GM21423 (cell line): ENCODE data around the gene MAML1.
"Not testable (repeated sequence)": the region's sequence is repeated elsewhere in the genome, so short reads cannot be mapped to it uniquely, and the experiment has no call there.

Experiments
- ATAC-seq: cut with Tn5 transposase; IDR thresholded peaks from one replicate; pipeline ENCODE4 v1.9.1; 2021; ENCODE audit warnings: mild to moderate bottlenecking, moderate library complexity; ENCODE audit not compliant: unreplicated experiment

The MAML1 gene

DNA sequence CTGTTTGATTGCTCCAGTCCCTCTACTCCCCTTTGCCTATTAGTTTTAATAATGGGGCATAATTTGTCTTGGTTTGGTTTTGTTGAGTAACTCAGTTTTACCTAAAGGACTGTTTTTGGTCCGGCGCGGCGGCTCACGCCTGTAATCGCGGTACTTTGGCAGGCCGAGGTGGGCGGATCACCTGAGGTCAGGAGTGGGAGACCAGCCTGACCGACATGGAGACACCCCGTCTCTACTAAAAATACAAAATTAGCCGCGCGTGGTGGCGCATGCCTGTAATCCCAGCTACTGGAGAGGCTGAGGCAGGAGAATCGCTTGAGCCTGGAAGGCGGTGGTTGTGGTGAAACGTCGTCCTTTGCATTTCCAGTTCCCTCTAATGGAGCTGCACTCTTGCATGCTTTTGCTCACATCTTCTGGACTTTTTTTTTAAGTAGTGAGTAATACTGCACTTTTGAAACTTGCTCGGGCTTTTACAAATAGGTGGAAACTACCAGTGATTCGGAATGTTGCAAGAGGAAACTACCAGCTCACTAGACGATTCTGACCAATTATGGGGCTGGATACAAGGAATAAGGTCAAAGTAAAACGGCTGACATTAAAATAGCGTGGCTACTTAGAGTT lies 721 bp upstream of the MAML1 start:
- peak; percentile 16 for ATAC-seq

DNA sequence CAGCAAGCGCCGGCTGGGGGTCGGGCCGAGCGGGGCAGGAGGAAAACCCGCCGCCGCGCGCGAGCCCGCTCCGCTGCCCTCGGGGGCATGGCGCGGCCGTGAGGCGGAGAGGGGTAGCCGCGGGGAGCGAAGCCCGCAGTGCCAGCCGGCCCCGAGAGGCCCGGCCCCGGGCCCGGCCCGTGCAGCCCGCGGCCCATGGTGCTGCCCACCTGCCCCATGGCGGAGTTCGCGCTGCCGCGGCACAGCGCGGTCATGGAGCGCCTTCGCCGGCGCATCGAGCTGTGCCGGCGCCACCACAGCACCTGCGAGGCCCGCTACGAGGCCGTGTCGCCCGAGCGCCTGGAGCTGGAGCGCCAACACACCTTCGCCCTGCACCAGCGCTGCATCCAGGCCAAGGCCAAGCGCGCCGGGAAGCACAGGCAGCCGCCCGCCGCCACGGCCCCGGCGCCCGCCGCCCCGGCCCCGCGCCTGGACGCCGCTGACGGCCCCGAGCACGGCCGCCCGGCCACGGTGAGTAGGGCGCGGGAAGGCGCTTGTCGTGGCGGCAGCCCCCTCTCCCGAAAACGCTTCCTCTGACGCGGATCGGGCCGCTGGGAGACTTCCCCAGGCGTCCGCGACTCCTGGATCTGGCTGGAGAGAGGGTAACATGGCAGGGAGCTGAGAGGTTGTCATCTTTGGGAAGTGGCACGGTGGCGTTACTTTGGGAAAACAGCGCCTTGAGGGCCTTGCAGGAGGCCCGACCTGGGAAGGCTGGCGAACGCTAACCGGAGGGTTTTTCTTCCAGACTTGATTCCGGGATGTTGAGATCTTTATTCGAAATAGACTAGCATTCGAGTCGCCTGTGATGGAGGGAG lies 523 bp downstream of the MAML1 start:
- ATAC-seq, result peak; percentile 26

DNA sequence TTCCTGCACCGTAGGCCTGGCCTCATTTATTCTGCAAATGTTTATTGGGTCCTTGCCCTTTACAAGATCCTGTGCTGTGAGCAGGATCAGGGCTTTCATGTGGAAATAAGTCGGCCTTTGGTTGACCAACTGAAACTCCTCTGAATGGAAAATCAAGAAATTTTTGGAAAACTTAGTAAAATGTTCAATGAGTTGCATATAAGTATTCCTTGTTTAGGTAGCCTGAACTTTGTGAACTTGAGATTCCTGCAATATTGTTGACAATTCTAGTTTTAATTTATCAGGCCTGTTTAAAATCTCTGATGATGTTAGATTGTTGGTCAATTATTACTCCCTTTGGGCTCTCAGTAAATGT lies 1.1 kb downstream of the MAML1 start:
- no peak for ATAC-seq

DNA sequence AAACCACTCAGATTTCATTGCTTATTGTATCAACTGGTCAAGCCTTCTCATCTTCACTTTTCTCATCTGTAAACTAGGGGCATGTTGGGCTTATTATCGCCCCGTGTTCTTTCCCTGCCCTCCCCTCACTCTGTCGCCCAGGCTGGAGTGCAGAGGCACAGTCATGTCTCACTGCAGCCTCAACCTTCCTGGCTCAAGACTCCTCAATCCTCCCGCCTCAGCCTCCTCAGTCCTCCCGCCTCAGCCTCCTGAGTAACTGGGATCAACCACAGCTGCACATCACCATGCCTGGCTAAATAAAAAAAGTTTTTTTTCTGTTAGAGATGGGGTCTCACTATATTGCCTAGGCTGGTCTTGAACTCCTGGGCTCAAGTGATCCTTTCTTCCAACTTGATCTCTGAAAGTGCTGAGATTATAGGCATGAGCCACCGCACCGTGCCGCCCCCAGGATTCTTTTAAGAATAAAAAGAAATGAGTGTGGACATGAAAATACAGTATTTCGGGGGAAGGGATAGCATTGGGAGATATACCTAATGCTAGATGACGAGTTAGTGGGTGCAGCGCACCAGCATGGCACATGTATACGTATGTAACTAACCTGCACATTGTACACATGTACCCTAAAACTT lies 2.0 kb downstream of the MAML1 start:
- ATAC-seq, result no peak

DNA sequence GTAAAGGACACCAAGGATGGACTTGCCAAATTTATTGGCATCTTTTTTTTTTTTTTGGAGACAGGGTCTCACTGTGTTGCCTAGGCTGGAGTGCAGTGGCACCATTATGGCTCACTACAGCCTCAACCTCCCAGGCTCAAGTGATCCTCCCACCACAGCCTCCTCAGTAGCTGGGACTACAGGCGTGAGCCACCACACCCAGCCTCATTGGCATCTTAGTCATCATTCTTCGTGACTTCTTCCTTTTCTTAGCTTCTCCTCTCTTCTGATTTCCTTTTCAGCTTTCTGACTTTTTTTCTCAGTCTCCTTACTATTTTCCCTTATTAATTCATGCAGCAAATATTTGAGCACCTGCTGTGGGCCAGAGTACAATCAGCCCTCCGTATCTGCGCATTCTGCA lies 6.1 kb downstream of the MAML1 start:
- ATAC-seq, result no peak

DNA sequence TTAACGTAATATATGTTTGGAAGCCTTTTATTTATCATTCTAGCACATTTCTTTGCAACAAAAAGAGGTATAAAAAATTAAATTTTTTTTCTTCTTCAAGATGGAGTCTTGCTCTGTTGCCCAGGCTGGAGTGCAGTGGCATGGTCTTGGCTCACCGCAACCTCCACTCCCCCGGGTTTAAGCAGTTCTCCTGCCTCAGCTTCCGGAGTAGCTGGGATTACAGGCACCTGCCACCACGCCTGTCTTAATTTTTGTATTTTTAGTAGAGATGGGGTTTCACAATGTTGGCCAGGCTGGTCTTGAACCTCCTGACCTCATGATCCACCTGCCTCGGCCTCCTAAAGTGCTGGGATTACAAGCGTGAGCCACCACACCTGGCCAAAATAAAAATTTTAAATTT lies 11.5 kb downstream of the MAML1 start:
- ATAC-seq, result not testable (repeated sequence)

DNA sequence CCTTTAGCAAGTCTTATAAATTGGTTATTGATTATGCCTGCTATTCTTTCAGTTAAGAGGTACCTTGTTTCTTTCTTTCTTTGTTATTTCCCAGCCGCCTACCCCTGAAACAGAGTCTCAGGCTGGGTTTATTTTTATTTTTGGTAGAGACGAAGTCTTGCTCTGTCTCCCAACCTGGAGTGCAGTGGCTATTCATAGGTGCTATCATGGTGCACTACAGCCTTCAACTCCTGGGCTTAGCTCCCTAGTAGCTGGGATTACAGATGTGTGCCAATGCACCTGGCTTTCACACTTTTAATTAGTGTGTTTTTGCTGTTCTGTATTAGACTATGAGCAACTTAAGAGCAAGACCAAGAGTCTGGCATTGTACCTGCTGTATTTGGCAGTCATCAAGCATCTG lies 14.2 kb downstream of the MAML1 start:
- ATAC-seq, result no peak

DNA sequence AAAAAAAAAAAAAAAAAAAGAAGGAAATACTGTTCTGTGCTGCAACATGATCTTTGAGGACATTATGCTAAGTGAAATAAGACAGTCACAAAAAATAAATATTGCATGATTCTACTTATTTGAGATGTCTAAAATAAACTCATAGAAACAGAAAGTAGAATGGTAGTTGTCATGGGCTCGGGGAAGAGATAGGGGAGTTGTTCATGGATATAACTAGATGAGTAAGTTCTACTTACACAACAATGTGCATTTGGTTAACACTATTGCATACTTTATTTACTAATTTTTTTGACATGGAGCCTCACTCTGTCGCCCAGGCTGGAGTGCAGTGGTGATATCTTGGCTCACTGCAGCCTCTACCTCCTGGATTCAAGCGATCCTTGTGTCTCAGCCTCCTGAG lies 15.2 kb downstream of the MAML1 start:
- no peak for ATAC-seq

DNA sequence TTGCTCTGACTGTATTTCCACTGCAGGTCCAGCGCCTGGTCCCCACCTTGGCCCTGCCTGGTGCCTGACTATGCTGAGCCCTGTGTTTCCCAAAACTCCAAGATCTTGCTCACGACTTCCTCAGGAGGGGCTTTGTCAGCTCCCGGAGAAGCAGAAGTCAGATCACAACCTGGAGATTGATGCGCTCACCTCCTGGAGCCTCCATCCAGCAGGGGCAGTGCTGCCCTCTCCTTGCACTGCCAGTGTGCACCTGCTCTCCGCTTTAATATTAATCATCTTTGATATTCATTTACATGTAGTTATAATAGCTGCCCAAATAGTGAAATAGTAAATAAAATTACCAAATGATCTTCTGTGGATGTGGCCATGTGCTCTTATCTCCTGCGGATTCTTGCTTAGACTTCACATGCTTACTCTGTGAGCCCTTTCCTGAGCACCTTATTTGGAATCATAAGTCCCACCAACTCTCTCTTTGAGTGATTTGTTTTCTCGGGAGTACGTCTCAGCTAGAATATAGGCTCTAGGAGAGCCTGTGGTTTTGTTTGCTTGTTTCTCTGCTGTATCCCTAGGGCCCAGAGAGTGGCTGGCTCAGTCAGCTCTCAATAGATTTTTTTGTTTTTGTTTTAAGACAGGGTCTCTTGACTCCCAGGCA lies 17.4 kb downstream of the MAML1 start:
- no peak for ATAC-seq

DNA sequence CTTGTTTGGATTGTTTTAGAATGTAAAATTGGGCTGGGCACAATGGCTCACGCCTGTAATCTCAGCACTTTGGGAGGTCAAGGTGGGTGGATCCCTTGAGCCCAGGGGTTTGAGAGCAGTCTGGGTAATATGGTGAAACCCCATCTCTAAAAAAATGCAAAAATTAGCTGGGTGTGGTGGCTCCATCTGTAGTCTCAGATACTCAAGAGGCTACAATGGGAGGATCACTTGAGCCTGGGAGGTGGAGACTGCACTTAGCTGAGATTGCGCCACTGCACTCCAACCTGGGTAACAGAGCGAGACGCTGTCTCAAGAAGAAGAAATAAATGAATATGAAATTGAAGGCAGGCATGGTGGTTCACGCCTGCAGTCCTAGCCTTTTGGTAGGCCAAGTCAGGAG lies 21.3 kb downstream of the MAML1 start:
- no peak for ATAC-seq

DNA sequence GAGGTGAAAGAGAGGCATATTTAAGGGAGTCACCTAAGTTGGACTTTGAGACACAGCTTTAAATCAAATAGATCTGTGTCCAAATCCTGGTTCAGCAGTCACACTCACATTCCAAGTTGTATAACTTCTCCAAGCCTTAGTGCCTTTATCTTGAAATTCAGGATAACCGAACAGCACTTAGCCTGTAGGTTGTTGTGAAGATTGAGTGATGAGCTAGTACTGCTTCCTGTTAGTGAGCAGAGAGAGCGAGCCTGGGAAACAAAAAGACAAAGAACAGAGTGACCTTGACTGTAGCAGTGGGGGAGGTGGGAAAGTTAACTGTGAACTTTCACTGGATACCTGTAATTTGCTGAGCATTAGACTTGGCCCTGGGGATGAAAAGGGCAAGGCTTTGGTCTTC lies 22.4 kb downstream of the MAML1 start:
- ATAC-seq, result no peak

DNA sequence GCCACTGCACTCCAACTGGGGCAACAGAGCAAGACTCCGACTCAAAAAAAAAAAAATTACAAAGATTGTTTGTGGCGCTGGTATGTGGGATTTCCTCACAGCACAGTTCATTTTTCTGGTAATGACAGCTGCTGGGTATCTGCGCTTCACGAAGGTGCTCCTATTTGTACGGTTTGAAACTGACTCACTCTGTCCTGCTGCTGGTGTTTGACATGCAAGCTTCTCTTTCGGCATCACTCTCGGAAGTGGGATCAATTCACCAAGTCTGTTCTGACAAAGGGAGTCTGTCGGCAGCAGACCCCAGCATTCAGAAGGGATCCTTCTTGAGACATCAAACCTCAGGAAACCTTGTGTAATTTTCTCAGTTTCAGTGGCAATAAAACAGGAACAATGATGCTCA lies 26.3 kb downstream of the MAML1 start:
- no peak for ATAC-seq

DNA sequence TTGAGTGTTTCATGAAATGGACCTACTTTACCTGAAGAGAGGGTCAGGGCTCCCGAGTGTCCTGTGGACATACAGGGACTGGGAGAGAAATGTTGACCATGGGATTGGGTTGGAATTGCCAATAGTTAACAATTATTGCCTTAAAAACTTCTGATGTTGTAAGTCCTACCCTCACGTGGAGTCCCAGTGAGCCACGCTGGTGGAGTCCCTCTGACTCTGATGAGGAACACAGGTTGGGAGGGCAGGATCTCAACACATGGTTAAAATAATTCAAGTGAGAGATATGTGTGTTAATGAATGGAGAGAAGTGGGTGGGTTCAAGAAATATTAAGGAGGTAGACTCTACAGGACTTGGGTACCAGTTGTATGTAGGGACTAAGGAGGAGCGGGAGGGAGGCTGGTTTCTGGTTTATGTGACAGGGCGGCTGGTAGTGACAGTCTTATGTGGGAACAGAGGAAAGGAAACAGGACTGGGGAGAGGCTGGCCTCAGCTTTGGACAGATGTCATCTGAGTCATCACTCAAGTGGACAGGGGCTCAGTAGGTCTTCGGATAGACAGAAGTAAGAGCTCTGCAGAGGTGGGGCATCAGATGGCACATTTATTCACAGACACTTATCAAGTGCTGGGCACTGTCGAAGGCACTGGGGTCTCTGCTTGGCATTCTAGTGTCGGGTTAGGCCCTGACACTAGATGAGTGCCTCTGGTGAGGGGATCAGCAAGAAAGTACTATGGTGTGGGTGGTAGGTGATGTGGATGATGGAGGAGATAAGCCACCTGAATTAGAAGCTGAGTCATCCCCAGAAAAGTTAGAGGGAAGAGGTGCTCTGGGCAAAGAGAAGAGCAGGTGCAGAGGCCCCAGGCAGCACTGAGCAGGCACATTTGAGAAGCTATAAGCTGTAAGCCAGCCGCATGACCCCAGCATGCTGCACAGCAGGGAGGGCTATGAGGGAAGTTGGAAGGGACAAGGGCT lies 27.2 kb downstream of the MAML1 start:
- ATAC-seq, result peak; percentile 40

DNA sequence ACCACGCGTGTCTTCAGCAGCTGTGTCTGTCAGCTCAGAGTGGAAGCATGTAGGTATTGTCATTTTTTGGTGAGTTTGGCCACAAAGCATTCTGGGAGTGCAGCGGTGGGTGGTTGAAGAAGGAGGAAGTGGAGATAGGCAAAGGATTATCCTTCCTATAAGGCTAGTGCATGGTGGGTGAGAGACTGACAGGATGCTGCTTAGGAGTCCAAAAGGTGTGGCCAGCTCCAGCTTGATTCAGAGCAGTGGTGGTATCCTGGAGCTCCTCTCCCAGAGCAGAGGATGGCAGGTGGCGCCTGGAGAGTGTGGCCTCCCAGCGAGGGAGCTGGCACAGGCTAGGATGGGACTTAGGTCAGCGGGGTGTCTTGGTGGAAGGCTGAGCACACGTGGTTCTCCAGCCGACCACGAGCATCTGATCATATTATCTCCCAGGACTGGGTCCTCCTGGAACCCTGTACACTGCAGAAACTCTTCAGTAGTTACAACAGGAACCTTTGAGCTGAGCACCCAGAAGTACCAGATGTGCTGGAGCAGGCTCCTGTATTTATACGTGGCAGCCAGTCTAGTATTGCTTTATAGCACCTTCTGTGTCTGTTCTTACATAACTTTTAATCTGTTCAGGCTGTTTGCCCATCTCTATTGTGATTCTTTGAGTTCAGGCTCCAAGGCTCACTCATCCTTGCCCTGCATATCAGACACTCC lies 29.6 kb downstream of the MAML1 start:
- no peak for ATAC-seq

DNA sequence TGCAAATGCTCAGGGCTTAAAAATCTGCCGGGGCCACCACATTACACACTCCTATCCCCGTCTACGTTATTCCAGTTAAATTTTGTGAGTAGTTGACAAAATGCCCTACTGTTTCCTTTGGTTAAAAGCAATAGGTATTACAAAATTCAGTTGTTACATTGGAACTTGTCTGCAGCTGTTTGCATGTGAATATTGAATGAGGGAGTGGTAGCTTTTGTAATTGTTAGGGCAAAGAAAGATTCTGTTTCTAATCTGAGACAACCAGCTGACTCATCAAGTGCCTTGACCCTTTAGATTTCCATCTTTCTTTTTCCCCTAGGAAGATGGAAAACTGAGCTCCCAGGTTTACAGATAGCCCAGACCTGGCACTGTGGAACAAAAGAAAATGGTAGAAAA lies 30.2 kb downstream of the MAML1 start:
- ATAC-seq, result no peak

DNA sequence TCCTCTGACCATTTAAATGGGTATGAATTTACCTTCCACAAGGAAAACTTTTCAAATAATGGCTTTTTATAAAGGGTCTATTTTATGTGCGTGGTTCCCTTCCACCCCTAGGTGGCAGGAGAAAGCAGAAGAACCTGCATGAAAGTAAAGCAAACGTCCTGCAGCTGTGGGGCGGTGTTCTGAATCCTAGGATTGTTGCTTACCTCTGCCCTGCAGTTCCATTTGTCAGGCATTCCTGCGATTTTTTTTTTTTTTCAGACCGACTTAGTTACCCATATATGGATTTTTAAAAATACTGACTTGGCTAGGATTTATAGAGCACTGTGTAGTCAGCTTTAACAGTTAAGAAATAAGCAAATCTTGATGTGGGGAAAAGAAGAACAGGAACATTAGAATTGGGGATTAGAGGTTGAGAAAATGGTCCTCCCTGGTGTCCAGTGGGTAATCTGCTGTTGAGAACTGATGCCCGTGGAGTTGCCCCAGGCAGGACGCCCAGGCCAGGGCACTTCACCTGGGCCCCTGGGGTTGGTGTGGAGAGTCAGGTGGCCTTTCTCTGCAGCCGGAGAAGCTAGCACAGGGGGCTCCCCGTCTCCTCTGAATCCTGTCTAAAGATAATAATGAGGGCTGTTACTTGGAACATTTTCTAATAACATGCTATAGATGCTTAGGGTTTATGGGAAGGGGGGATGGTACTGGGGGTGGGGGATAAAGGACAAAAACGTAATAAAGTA lies 30.8 kb downstream of the MAML1 start:
- ATAC-seq, result no peak

DNA sequence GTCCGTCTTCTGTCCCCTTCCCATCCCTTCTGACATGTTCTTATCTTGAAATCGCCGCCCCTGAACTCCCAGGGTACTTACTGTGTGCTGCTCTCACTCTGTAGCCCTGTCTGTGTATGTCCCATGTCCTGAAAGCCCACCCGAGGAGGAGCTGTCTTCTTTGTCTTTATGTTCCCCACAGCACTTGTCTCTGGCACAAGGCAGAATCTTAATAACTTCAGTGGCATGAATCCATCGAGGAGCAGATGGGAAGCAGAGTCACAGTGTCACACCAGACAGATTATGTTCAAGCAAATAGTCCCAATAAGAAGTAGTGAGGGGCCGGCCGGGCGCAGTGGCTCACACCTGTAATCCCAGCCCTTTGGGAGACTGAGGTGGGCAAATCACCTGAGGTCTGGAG lies 31.4 kb downstream of the MAML1 start:
- ATAC-seq, result no peak

DNA sequence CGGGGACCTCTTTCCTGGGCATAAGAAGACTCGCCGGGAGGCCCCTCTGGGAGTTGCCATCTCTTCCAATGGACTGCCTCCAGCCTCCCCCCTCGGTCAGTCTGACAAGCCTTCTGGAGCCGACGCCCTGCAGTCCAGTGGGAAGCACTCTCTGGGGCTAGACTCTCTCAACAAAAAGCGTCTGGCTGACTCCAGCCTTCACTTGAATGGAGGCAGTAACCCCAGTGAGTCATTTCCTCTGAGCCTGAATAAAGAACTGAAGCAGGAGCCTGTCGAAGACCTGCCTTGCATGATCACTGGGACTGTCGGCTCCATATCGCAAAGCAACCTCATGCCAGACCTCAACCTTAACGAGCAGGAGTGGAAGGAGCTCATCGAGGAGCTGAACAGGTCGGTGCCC lies 32.8 kb downstream of the MAML1 start:
- ATAC-seq, result no peak

DNA sequence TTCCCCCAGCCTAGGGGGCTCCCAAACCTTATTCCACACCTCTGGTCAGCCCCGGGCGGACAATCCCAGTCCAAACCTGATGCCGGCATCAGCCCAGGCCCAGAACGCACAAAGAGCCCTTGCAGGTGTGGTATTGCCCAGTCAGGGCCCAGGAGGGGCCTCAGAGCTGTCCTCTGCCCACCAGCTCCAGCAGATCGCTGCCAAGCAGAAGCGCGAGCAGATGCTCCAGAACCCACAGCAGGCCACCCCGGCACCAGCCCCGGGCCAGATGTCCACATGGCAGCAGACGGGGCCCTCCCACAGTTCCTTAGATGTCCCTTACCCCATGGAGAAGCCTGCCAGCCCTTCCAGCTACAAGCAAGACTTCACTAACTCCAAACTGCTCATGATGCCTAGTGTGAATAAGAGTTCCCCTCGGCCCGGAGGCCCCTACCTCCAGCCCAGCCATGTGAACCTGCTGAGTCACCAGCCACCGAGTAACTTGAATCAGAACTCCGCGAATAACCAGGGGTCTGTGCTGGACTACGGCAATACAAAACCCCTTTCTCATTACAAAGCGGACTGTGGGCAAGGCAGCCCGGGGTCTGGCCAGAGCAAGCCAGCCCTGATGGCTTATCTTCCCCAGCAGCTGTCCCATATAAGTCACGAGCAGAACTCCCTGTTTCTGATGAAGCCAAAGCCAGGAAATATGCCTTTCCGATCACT lies 33.6 kb downstream of the MAML1 start:
- ATAC-seq, result no peak
